Transverse colon (tissue), 4 donors: ENCODE data around the gene SIK3.

Source experiments
- CTCF ChIP-seq, 5 experiments: fragments of 200-600 bp in 3 of 5; fragments of 450-650 bp in 2 of 5; sonication (generic) in 3 of 5; IDR thresholded peaks; 1 replicate in 2 of 5; 2 replicates in 3 of 5; pipeline ENCODE4 v1.5.1; 2016 to 2017; ENCODE audit warnings: antibody characterized with exemption in 5 of 5, inconsistent platforms in 3 of 5, mild to moderate bottlenecking in 2 of 5, moderate library complexity in 1 of 5
- EP300 ChIP-seq: sonication (generic); formaldehyde crosslinking; IDR thresholded peaks from one replicate; pipeline ENCODE4 v1.6.1; 2017; ENCODE audit warnings: antibody characterized with exemption, low read depth
- POLR2A ChIP-seq: fragments of 450-650 bp; IDR thresholded peaks from one replicate; pipeline ENCODE4 v1.6.1; 2016; ENCODE audit warnings: antibody characterized with exemption, mild to moderate bottlenecking, moderate library complexity
- POLR2AphosphoS5 ChIP-seq, 3 donors: sonication (generic); formaldehyde crosslinking; IDR thresholded peaks; one replicate each; pipeline ENCODE4 v1.6.1; 2016; ENCODE audit warnings: antibody characterized with exemption in 3 of 3

GRCh38 chr11:117091753-117092477 lies 6.3 kb downstream of the SIK3 start:
- TF ChIP-seq EP300: no peak
- no peak for TF ChIP-seq POLR2AphosphoS5 (IDR thresholded peaks at IDR 0.05)
- TF ChIP-seq CTCF (IDR thresholded peaks at IDR 0.05): no peak
- TF ChIP-seq POLR2A: no peak
